GM19025 (cell line): ENCODE measurements around the gene ZFP69B.

Experiments used
- ATAC-seq: cut with Tn5 transposase; IDR thresholded peaks from one replicate; pipeline ENCODE4 v1.9.1; 2021; ENCODE audit warnings: mild to moderate bottlenecking, low read depth, moderate library complexity; ENCODE audit not compliant: unreplicated experiment

The ZFP69B gene

GRCh38 chr1:40449684-40450494 lies at the start of gene ZFP69B:
ZFP69B (plus strand) TSS chr1:40450476; CDS start chr1:40450962, 486 bp downstream.
- ATAC-seq = peak; percentile 87

GRCh38 chr1:40401473-40402201 lies 48.6 kb upstream of the ZFP69B start:
- no peak for ATAC-seq

DNA sequence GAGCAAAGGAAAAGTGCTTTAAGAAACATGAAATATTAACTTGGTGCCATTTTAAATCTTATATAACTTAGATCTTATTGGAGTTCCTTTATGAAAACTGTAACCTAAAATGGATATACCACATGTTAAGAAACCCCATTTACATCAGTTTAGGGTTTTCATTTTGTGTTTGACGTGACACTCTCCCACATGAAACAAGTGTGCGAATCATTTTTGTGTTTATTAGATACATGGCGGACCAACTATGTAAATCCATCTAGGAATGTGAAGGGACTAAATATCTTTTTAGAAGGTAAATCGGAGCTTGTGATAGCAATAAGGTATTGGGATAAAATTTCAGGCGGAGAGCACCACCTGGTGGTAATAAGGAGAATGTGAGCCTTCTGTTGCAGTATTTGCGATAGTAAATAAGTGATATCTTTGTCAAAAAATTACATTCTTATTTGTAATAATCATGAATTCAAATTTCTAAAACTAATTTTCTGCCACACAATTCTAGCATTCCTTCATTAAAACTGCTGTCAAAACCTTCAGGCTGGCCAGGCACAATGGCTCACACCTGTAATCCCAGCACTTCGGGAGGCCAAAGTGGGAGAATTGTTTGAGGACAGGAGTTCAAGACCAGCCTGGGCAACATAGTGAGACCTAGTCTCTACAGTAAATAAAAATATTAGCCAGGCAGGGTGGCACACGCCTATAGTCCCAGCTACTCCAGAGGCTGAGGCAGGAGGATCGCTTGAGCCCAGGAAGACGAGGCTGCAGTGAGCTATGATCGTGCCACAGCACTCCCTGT lies 45.4 kb upstream of the ZFP69B start:
- ATAC-seq = no peak

DNA sequence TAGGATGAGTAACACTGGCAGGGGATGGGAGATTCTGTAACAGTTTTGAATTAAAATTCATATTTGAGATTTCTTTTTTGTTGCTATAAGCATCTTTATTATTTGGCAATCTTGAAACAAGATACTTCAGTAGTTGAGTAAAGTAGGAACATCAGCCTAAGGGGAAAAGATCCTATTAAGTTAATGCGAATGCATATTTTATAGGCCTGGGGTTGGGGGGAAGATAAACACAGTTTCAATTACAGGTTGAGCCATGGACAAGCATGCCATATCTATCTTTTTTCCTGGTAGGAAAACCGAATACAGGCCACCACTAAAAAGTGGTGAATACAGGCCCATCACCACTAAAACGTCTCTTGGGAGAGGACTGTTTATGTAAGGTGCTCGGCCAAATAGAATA lies 44.5 kb upstream of the ZFP69B start:
- no peak for ATAC-seq

GRCh38 chr1:40407453-40407852 lies 42.8 kb upstream of the ZFP69B start:
- ATAC-seq = no peak

DNA sequence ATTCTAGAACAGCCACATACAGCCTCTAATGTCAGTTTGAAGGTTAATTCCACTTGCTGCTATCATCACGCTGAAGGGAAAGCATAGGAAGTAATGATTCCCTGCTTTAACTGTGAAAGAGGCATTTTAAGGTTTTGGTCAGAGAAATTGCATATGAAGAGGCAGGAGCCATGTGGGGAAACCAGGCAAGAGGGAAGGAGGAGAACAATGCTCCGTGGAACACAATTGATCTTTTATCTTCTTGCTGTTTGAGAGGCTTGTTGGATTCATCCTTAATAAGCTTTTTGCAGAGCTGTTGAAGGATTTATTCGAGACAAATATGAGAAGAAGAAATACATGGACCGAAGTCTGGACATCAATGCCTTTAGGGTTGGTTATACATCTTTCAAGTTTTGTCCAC lies 40.8 kb upstream of the ZFP69B start:
- no peak for ATAC-seq

DNA sequence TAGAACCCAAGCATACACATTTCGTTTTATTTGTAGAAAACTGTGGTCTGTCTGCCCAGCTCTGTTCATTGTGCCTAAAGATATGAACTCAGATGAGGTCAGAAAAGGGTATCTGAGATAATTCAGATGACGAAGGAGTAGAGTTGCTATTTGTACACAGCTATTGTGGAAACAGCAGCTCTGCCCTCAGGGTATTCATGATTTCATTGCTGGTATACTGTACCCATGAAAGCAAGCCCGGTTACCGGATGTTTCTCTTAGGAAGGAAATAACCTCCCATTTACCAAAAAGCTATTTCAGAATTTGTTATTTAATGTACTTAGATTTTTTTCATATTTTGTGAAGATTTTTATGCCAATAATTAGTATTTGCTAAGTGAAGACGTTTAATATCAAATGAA lies 39.0 kb upstream of the ZFP69B start:
- ATAC-seq = no peak

GRCh38 chr1:40411843-40412242 lies 38.4 kb upstream of the ZFP69B start:
- ATAC-seq = no peak

DNA sequence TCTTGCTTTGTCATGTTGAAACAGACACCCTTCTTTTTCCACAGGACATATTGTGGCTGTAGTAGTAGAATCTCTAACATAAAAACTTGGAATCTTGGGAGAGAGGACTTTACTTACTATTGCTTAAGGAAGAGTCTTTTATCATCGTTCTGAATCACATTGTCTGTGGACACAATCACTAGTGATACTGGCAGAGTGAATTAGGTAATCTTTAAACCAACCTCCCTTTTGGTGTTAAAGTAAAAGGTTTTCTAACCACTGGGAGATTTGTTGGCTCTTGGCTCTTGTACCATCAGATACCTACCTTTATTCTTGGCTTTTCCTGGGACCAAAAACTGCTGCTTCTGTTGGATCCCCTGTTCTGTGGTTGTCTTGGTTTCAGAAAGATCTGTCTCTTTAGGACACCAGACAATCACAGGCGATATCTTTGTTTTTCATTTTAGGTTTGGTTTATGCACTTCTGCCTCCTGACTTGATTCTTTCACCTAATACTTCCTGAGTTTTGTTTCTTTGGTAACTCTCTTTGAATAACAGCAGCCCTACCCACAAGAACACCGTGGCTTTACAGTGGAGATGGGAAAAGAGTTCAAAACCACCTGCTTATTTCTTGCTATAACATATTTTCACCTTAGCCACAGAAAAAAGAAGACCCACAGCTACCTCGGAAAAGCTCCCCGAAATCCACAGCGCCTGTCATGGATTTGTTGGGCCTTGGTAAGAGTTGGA lies 36.6 kb upstream of the ZFP69B start:
- no peak for ATAC-seq

- no peak for ATAC-seq
These were observed 35.9 kb upstream of the ZFP69B start for GRCh38 chr1:40414331-40414730.

DNA sequence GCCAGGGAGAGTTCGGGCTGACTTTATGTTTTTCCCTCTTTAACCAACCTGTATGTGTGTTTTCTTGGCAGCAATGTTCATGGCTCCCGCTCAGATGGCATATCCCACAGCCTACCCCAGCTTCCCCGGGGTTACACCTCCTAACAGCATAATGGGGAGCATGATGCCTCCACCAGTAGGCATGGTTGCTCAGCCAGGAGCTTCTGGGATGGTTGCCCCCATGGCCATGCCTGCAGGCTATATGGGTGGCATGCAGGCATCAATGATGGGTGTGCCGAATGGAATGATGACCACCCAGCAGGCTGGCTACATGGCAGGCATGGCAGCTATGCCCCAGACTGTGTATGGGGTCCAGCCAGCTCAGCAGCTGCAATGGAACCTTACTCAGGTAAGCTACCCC lies 33.6 kb upstream of the ZFP69B start:
- no peak for ATAC-seq

DNA sequence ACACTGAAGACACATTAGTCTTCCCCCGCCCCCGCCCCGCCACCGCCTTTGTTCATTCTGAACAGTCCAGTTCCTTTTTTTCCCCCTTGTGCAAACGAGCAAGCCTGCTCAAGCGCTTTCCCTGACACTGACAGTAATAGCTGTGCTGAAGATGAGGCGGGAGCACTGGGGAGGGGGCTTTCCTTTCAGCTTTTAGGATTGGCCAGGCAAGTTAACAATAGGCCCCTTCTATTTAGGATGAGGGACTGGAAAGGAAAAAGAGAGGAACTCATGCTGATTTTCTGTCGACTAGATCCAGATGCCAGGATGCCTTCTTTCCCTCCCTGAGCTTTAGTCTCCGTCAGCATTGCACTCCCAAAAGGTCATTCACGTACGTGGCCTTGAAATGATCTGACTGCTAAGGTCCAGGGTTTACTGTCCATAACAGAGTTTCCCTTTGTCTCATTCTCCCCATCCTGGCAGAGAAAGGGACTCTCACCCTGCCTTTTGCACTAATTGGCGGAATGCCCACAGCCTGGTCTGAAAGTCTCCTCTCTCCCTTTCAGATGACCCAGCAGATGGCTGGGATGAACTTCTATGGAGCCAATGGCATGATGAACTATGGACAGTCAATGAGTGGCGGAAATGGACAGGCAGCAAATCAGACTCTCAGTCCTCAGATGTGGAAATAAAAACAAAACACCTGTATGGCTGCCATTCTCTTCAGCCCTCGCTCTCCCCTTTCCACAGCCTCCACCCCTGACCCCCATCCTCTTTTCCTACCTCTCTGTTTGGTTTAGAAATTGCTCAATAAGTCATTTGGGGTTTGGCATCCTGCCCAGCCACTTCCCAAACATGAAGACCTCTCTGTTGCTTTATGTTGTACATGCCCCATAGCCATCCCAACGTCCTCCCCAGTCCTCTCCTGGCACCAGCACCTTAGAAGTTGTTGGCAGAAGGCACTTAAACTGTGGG lies 28.6 kb upstream of the ZFP69B start:
- no peak for ATAC-seq

DNA sequence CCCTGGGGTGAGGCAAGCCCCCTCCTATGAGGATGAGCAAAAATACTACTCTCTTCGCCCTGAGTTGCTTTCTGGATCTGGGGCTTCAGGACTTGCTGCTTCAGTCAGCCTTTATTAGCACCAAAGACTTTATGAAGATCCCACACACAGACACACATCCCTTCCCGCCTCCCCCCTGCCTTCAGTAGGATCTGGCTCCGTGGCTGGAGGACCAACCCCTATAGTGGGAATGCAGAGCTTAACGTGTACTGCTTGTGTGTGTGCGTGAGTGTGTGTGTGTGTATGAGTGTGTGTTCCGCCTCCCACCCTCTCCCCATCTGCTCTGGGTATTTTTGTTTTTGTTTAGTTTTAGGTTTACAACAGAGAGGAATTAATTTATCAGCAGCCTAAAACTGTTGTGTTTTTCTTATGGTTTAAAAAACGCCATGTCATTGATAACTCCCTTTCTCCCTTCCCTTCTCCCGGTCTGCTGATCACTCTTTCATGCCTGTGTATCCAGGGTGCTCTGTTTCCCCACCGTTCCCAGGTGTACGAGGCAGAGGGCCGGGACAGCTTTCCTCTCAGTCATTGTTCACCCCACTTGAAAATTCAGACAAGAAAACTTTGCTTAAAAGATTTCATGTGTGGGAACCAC lies 27.5 kb upstream of the ZFP69B start:
- no peak for ATAC-seq

DNA sequence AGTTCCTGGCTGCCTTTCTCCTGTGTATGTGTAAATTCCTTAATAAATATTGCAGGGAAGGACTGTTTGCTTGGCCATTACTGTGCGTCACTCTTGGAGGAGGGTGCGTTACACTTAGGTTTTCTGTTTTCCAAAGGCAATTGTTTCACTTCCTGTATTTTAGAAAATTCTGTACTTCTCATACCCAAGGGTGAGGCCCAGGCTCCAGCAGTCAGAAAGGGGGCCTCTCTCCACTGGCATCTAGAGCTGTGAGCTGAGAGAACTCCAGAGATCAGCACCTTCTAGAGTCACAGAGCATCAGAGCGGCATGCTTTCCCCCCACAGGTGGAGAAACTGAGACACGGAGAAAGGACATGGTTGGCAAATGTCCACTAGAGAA lies 27.0 kb upstream of the ZFP69B start:
- ATAC-seq = no peak

DNA sequence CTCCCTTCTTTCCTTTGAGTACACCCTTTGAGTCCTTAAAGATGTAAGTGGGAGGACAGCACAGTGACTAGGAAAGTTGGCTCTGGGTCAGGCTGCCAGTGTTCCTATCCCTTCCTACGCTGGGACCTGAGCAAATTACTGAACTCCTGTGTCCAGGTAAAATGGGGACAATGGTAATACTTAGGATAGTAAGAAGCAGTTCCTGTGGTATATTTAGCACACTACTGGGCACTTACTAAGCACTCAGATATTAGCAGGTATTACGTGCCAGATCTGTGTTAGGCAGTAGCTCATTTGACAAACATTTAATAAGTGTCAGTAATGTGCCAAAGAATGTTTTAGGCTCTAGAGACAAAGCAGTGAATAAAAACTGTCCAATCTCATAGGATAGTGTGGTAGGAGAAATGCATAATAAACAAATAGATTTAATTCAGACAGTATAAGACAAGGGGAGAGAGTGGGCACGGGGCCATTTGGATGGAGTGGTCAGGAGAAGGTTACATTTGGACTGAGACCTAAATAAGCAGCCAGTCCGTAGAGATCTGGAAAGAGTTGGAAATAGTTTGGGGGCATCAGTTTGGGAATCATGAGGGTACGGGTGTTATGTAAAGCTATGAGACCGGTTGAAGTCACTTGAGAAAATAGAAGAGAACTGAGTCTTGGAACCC lies 26.2 kb upstream of the ZFP69B start:
- no peak for ATAC-seq

DNA sequence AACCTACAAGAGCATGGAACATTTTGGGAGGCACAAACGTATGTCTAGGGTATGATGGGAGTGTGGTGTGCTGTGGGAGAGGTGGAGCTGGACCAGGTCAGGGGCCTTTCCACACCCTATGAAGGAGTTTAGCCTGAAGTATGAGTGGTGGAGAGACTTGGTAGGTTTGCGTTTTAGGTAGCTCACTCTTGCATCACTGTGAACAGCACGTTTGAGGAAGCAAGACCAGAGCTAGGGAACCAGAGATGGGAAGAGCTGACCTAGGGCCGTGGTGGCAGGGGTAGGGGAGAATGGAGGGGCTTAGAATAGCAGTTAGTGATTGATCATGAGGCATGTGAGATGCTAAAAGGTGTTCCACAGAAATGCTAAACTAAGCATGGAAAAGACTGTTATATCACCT lies 25.1 kb upstream of the ZFP69B start:
- ATAC-seq = no peak

GRCh38 chr1:40431385-40431784 lies 18.9 kb upstream of the ZFP69B start:
- ATAC-seq = no peak

DNA sequence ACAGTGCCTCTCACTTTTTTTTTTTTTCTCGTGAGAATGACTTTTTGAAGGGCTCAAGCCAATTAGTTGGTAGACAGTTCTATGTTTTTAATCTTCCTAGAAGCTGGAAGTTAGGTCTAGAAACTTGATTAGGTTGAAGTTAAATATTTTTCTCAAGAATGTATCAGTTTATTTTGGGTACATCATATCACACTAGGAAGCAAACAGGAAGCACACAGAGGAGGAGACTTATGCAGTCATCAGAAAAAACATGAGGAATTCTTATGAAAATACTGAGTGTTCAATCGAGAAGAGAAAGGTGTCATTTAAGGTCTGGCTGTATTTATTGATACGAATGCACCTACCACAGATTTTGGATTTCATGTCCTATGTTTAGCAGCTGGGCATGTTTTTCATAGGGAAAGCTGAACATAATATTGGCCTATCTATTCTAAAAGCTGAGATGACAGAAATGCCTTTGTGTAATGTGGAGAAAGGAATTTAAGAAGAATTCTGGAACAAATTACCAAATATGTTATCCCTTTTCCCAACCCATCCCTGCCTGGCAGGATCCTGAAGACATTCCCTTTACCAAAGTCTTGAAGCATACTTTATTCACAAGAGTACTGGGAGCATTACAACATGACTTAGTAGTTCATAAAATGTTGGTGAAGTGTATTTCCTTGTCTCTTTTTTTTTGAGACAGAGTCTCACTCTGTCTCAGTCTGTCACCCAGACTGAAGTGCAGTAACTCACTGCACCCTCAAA lies 17.5 kb upstream of the ZFP69B start:
- no peak for ATAC-seq
